MV-4-11 (cell line): Measurements from ENCODE around the gene SEMA3E.
"Not testable (repeated sequence)": the region's sequence is repeated elsewhere in the genome, so short reads cannot be mapped to it uniquely, and the experiment has no call there.

ENCODE experiments used
- DNase-seq: peaks from one replicate; lab custom pipeline; 2025; lab: John Stamatoyannopoulos, UW

Gene SEMA3E

GRCh38 chr7:83552556-83552955, 96.4 kb downstream of the SEMA3E start:
- DNase-seq, result not testable (repeated sequence)

GRCh38 chr7:83550100-83550499, 98.8 kb downstream of the SEMA3E start:
- DNase-seq, result no peak

- DNase-seq, result no peak
These were observed 100.7 kb downstream of the SEMA3E start for GRCh38 chr7:83548250-83548649.

- DNase-seq, result no peak
These were observed 101.4 kb downstream of the SEMA3E start for GRCh38 chr7:83547526-83547925.

GRCh38 chr7:83546586-83546985, 102.4 kb downstream of the SEMA3E start:
- DNase-seq, result no peak

- DNase-seq, result no peak
These were observed 107.6 kb downstream of the SEMA3E start for GRCh38 chr7:83541187-83541960.

GRCh38 chr7:83534488-83534887, 114.5 kb downstream of the SEMA3E start:
- DNase-seq, result no peak

- no peak for DNase-seq
These were observed 116.7 kb downstream of the SEMA3E start for GRCh38 chr7:83532219-83532618.

GRCh38 chr7:83531766-83532165, 117.2 kb downstream of the SEMA3E start:
- no peak for DNase-seq

- no peak for DNase-seq
These were observed 120.0 kb downstream of the SEMA3E start for GRCh38 chr7:83528925-83529423.

GRCh38 chr7:83524277-83525075, 124.5 kb downstream of the SEMA3E start:
- no peak for DNase-seq

- no peak for DNase-seq
These were observed 128.2 kb downstream of the SEMA3E start for GRCh38 chr7:83520726-83521125.

- no peak for DNase-seq
These were observed 129.7 kb downstream of the SEMA3E start for GRCh38 chr7:83519240-83519639.

- DNase-seq, result no peak
These were observed 131.8 kb downstream of the SEMA3E start for GRCh38 chr7:83517035-83517700.

GRCh38 chr7:83514977-83515376, 134.0 kb downstream of the SEMA3E start:
- DNase-seq, result no peak

- no peak for DNase-seq
These were observed 139.5 kb downstream of the SEMA3E start for GRCh38 chr7:83509255-83510021.

GRCh38 chr7:83504330-83504729, 144.6 kb downstream of the SEMA3E start:
- no peak for DNase-seq

- DNase-seq, result no peak
These were observed 146.3 kb downstream of the SEMA3E start for GRCh38 chr7:83502636-83503035.

GRCh38 chr7:83494683-83495082, 154.3 kb downstream of the SEMA3E start:
- DNase-seq, result no peak

- DNase-seq, result no peak
These were observed 156.1 kb downstream of the SEMA3E start for GRCh38 chr7:83492802-83493201.

- no peak for DNase-seq
These were observed 161.1 kb downstream of the SEMA3E start for GRCh38 chr7:83487801-83488200.

- DNase-seq, result no peak
These were observed 162.0 kb downstream of the SEMA3E start for GRCh38 chr7:83486957-83487356.
